Activated T-helper 9 cell treated with anti-CD3 and anti-CD28 coated beads, Interleukin-2, amount 50 U/mL, for 16 hours (primary cell): ENCODE measurements around the gene IZUMO2.
"Not testable (repeated sequence)": the region's sequence is repeated elsewhere in the genome, so short reads cannot be mapped to it uniquely, and the experiment has no call there.

Experiments
- DNase-seq: peaks from one replicate; pipeline ENCODE4 v3.0.0-alpha.2; 2020; ENCODE audit warnings: low read depth

Gene IZUMO2

GRCh38 chr19:50135856-50136602 lies 27.1 kb downstream of the IZUMO2 start:
- DNase-seq: not testable (repeated sequence)

- DNase-seq: not testable (repeated sequence)
Measured at GRCh38 chr19:50134777-50135719, 28.0 kb downstream of the IZUMO2 start.

GRCh38 chr19:50133518-50134492 lies 29.3 kb downstream of the IZUMO2 start:
- not testable (repeated sequence) for DNase-seq

GRCh38 chr19:50104012-50104411 lies 59.1 kb downstream of the IZUMO2 start:
- DNase-seq: not testable (repeated sequence)

GRCh38 chr19:50103405-50103804 lies 59.7 kb downstream of the IZUMO2 start:
- not testable (repeated sequence) for DNase-seq
